ENCODE data around the gene ARHGAP9.
"Not testable (repeated sequence)": the region's sequence is repeated elsewhere in the genome, so short reads cannot be mapped to it uniquely, and the experiment has no call there.

Gene ARHGAP9

GRCh38 chr12:57514720-57515407, 35.2 kb upstream of the ARHGAP9 start:
- no peak for TF ChIP-seq CTCF (IDR thresholded peaks at IDR 0.05; ENCODE audit: low read depth, low read length)
- Histone ChIP-seq H3K27me3 (ENCODE audit: insufficient read depth, low read depth, severe bottlenecking) (no peaks in the 10 kb centered on the region), H3K4me3 (ENCODE audit: low read depth, low read length) (no peak overlapping the region), H3K27ac (no peak overlapping the region; the same call in 1 of the 2 replicates), H3K9me3 (ENCODE audit: severe bottlenecking) (no peaks in the 10 kb centered on the region), H3K36me3 (peaks cover 97% of the 10 kb centered on the region)
- no peak for DNase-seq

GRCh38 chr12:57514246-57514645, 34.6 kb upstream of the ARHGAP9 start:
- H3K27ac ChIP-seq, result not testable (repeated sequence)
- peaks cover 97% of the 10 kb centered on the region for H3K36me3 ChIP-seq

GRCh38 chr12:57513677-57514076, 34.0 kb upstream of the ARHGAP9 start:
- H3K4me3 ChIP-seq (ENCODE audit: low read depth, low read length); H3K27me3 ChIP-seq (ENCODE audit: insufficient read depth, low read depth, severe bottlenecking): not testable (repeated sequence)
- H3K36me3 ChIP-seq, result peaks cover 97% of the 10 kb centered on the region

More at GRCh38 chr12:57514246-57514645, 34.6 kb upstream of the ARHGAP9 start:
- H3K9me3 ChIP-seq (ENCODE audit: severe bottlenecking); H3K4me3 ChIP-seq (ENCODE audit: low read depth, low read length); H3K27me3 ChIP-seq (ENCODE audit: insufficient read depth, low read depth, severe bottlenecking); DNase-seq: not testable (repeated sequence)

GRCh38 chr12:57513266-57513665, 33.6 kb upstream of the ARHGAP9 start:
- TF ChIP-seq CTCF (IDR thresholded peaks at IDR 0.05; ENCODE audit: low read depth, low read length), result no peak
- Histone ChIP-seq H3K9me3 (ENCODE audit: severe bottlenecking) (no peaks in the 10 kb centered on the region), H3K27ac (no peak overlapping the region), H3K27me3 (ENCODE audit: insufficient read depth, low read depth, severe bottlenecking) (no peaks in the 10 kb centered on the region), H3K4me3 (ENCODE audit: low read depth, low read length) (no peak overlapping the region), H3K36me3 (peaks cover 97% of the 10 kb centered on the region)
- DNase-seq, result no peak

More at GRCh38 chr12:57513677-57514076, 34.0 kb upstream of the ARHGAP9 start:
- not testable (repeated sequence) for DNase-seq; H3K27ac ChIP-seq; H3K9me3 ChIP-seq (ENCODE audit: severe bottlenecking)

GRCh38 chr12:57512665-57513064, 33.0 kb upstream of the ARHGAP9 start:
- peaks cover 94% of the 10 kb centered on the region for H3K36me3 ChIP-seq

GRCh38 chr12:57511588-57512325, 32.1 kb upstream of the ARHGAP9 start:
- Histone ChIP-seq H3K27ac (no peak overlapping the region), H3K27me3 (ENCODE audit: insufficient read depth, low read depth, severe bottlenecking) (no peaks in the 10 kb centered on the region), H3K9me3 (ENCODE audit: severe bottlenecking) (no peaks in the 10 kb centered on the region), H3K36me3 (peaks cover 85% of the 10 kb centered on the region), H3K4me3 (ENCODE audit: low read depth, low read length) (no peak overlapping the region)
- TF ChIP-seq CTCF (IDR thresholded peaks at IDR 0.05; ENCODE audit: low read depth, low read length), result no peak
- DNase-seq, result no peak

More at GRCh38 chr12:57512665-57513064, 33.0 kb upstream of the ARHGAP9 start:
- Histone ChIP-seq H3K4me3 (ENCODE audit: low read depth, low read length) (no peak overlapping the region), H3K27ac (no peak overlapping the region), H3K9me3 (ENCODE audit: severe bottlenecking) (no peaks in the 10 kb centered on the region), H3K27me3 (ENCODE audit: insufficient read depth, low read depth, severe bottlenecking) (no peaks in the 10 kb centered on the region)
- DNase-seq, result no peak
- no peak for TF ChIP-seq CTCF (IDR thresholded peaks at IDR 0.05; ENCODE audit: low read depth, low read length)

All from WERI-Rb-1 (cell line).